IMR-90 (cell line): Measurements from ENCODE around the gene MEIS2.

ENCODE experiments used
- BHLHE40 ChIP-seq: fragments of 150-350 bp; IDR thresholded peaks from 2 replicates; pipeline ENCODE4 v1.6.1; 2016; ENCODE audit warnings: mild to moderate bottlenecking, low read depth, low read length
- FOS ChIP-seq: fragments of 150-350 bp; IDR thresholded peaks from 2 replicates; pipeline ENCODE4 v1.6.1; 2016; ENCODE audit warnings: low read depth, low read length
- MAZ ChIP-seq: IDR thresholded peaks from 2 replicates; pipeline ENCODE4 v1.6.1; 2012; ENCODE audit warnings: low read depth, mild to moderate bottlenecking, low read length, improper control_type of control experiment, moderate library complexity, borderline replicate concordance
- MXI1 ChIP-seq: IDR thresholded peaks from 2 replicates; pipeline ENCODE4 v1.6.1; 2012; ENCODE audit warnings: low read depth, mild to moderate bottlenecking, low read length, moderate library complexity, borderline replicate concordance
- POLR2A ChIP-seq: IDR thresholded peaks from 2 replicates; pipeline ENCODE4 v1.6.1; 2012; ENCODE audit warnings: mild to moderate bottlenecking, low read depth, low read length
- RAD21 ChIP-seq: IDR thresholded peaks from 2 replicates; pipeline ENCODE4 v1.6.1; 2012; ENCODE audit warnings: low read length, improper control_type of control experiment
- RCOR1 ChIP-seq: IDR thresholded peaks from 2 replicates; pipeline ENCODE4 v1.6.1; 2012; ENCODE audit warnings: mild to moderate bottlenecking, low read length, improper control_type of control experiment; ENCODE audit not compliant: insufficient replicate concordance
- RFX5 ChIP-seq: IDR thresholded peaks from 2 replicates; pipeline ENCODE4 v1.8.0; 2012; ENCODE audit warnings: low read depth, mild to moderate bottlenecking, low read length, moderate library complexity
- SMC3 ChIP-seq: fragments of 150-350 bp; IDR thresholded peaks from 2 replicates; pipeline ENCODE4 v1.6.1; 2016; ENCODE audit warnings: low read depth, mild to moderate bottlenecking, antibody characterized with exemption, low read length, moderate library complexity
- TF ChIP-seq, protein P1 (sequence below): conservative IDR thresholded peaks from 2 replicates; pipeline ENCODE4 v1.5.1; 2012; ENCODE audit warnings: mild to moderate bottlenecking, low read depth, low read length, improper control_type of control experiment

- TF ChIP-seq, protein P1, sequence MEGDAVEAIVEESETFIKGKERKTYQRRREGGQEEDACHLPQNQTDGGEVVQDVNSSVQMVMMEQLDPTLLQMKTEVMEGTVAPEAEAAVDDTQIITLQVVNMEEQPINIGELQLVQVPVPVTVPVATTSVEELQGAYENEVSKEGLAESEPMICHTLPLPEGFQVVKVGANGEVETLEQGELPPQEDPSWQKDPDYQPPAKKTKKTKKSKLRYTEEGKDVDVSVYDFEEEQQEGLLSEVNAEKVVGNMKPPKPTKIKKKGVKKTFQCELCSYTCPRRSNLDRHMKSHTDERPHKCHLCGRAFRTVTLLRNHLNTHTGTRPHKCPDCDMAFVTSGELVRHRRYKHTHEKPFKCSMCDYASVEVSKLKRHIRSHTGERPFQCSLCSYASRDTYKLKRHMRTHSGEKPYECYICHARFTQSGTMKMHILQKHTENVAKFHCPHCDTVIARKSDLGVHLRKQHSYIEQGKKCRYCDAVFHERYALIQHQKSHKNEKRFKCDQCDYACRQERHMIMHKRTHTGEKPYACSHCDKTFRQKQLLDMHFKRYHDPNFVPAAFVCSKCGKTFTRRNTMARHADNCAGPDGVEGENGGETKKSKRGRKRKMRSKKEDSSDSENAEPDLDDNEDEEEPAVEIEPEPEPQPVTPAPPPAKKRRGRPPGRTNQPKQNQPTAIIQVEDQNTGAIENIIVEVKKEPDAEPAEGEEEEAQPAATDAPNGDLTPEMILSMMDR = no peak
- TF ChIP-seq RAD21 = no peak
- no peak for TF ChIP-seq POLR2A
- no peak for TF ChIP-seq RCOR1
- TF ChIP-seq BHLHE40 = no peak
- TF ChIP-seq FOS = no peak
- TF ChIP-seq MAZ = no peak
- TF ChIP-seq MXI1 = no peak
- no peak for TF ChIP-seq SMC3
- no peak for TF ChIP-seq RFX5
These were observed 163.7 kb downstream of the MEIS2 start for GRCh38 chr15:36936613-36937012.
